HS-5 (cell line): Measurements from ENCODE around the gene LGMN.
"Not testable (repeated sequence)": the region's sequence is repeated elsewhere in the genome, so short reads cannot be mapped to it uniquely, and the experiment has no call there.

Experiments
- DNase-seq: peaks from one replicate; pipeline ENCODE4 v3.0.0-alpha.2; 2012; ENCODE audit warnings: low read depth

Gene LGMN

DNA sequence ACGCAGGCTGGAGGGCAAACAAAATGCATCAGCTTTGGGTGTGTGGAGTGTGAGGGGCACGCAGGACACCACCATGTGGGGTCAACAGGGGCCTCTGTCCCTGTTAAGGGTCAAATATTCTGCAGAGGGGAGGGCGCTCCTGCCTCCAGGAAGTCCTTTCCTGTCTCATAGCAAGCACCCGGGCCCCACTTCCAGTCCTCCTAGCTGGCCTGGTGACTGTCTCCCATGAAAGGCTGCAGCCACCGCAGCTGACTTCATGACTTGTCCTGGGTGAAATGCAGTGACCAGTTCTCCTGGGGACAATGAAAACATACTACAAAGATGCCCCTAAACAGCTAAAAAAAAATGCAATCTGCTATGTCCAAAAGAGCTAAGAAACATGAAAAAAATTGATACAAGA lies 53.6 kb downstream of the LGMN start:
- no peak for DNase-seq

GRCh38 chr14:92693998-92694795 lies 54.2 kb downstream of the LGMN start:
- DNase-seq = no peak

GRCh38 chr14:92692822-92693226 lies 55.6 kb downstream of the LGMN start:
- DNase-seq = no peak

- DNase-seq = no peak
Observed at GRCh38 chr14:92690171-92691011, 58.0 kb downstream of the LGMN start.

GRCh38 chr14:92688434-92689375 lies 59.7 kb downstream of the LGMN start:
- DNase-seq = no peak

- no peak for DNase-seq
Observed at GRCh38 chr14:92687681-92688433, 60.6 kb downstream of the LGMN start.

- no peak for DNase-seq
Observed at GRCh38 chr14:92686900-92687427, 61.5 kb downstream of the LGMN start.

GRCh38 chr14:92686411-92686899 lies 62.0 kb downstream of the LGMN start:
- DNase-seq = no peak

- DNase-seq = no peak
Observed at GRCh38 chr14:92685784-92686355, 62.6 kb downstream of the LGMN start.

GRCh38 chr14:92684801-92685560 lies 63.4 kb downstream of the LGMN start:
- no peak for DNase-seq

- DNase-seq = no peak
Observed at GRCh38 chr14:92683041-92683440, 65.4 kb downstream of the LGMN start.

DNA sequence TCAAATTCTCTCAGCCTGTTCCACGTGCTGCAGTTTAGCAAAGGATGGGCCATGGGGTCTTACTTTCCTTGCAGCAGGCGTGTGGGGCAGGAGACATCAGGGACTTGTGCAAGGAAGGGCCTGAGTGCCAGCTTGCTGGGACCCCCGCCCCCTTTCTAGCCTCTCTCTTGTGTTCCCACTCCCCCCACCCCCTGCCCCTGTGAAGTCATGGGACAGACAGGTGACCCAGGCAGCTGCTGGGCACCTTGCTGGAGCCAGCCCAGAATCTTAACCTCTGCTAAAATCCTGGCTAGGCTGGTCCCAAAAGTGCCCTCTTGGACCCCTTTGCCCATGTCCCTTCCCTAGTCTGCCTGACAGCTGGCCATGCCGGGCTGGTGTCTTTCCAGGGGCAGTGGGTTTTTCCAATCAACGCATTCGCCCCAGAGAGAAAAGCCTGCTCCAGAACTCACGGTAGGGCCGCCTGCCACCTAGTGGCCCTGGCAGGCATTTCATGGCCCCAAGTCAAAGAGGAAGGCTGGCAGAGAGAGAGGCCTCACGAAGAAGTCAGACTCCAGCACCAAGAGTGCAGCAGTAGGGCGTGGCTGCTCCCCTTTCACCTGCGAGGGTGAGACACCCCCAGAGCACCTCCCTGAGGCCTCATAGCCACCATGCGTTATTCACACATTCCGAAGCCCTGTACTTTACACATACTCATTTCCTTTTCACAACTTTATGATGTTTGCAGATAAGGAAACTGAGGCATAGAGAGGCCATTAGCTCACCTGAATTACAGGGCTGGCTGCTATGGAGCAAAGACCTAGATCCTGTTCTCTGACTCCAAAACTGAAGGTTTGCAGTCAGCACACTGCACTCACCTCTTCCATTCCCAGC lies 67.4 kb downstream of the LGMN start:
- no peak for DNase-seq

- not testable (repeated sequence) for DNase-seq
Observed at GRCh38 chr14:92680330-92680729, 68.1 kb downstream of the LGMN start.

DNA sequence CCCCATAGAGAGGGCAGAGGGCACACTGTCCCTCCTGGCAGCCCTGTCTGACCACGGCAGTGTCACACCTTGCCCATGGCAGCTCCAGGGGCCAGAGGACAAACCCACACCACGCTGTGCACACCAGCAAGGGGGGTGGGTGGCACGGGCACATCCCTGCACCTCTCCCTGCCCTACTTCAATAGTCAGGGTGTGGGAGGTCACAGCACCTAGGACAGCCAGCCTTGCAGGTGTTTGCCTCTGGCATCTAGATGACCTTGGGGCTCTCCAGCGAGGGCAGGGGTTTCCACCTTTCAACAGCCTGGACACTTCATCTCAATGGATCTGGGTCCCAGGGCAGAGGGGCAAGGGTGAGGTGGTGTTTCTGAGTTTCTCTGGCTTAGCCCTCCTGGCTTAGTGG lies 69.2 kb downstream of the LGMN start:
- no peak for DNase-seq

DNA sequence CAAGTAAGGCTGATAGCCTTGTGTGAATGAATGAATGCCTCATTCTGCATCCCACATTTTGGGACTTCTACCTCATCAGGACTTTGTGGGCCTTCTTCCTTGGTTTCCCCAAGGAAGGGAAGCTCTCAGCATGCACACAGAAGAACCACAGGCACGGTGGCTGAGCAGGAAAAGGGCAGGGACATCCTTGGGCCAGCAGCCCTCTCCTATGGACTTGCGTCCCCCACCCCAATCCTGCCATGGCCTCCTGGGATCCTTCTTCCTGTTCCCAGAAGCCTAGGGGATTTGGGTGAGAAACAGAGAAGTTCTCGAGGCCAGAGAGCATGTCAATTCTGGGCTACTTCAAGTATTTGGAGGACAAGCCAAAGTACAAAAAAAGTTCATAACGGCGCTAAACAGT lies 69.7 kb downstream of the LGMN start:
- DNase-seq = no peak

DNA sequence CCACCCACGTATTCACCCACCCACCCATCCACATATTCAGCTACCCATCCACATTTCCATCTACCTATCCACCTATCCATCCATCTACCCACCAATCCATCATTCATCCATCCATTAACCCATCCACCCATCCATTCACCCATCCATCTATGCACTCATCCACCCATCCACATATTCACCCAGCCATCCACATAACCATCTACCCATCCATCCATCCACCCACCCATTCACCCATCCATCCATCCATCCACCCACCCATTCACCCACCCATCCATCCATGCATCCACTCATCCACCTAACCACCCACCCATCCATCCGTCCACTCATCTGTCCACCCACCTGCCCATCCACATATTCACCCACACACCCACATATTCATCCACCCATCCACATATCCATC lies 70.5 kb downstream of the LGMN start:
- no peak for DNase-seq

DNA sequence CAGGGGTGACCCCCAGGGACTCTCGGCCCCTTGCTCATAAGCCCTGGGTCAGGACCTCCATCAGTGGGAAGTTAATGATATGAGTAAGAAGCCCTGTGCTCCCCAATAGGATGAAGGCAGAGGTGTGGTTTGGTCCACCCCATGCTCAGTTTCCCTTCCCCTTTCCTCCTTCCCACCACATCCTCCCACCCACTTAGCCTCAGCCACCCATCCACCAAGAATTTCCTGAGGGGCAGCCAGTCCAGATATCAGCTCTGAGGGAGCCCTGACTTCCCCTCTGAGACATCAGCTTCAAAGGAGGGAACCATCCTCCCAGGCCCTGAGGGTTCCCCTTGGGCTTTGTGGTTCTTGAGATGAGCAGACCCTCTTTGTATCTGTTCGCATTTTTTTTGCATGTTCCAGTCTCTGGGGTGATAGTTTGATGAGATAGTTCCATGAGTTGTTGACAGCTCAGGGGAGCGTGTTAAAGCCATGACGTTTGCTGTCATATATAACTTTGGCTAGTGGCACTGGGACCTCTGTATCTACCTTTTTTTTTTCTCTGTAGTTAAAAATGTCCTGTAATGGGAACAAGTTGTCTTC lies 71.2 kb downstream of the LGMN start:
- no peak for DNase-seq

DNA sequence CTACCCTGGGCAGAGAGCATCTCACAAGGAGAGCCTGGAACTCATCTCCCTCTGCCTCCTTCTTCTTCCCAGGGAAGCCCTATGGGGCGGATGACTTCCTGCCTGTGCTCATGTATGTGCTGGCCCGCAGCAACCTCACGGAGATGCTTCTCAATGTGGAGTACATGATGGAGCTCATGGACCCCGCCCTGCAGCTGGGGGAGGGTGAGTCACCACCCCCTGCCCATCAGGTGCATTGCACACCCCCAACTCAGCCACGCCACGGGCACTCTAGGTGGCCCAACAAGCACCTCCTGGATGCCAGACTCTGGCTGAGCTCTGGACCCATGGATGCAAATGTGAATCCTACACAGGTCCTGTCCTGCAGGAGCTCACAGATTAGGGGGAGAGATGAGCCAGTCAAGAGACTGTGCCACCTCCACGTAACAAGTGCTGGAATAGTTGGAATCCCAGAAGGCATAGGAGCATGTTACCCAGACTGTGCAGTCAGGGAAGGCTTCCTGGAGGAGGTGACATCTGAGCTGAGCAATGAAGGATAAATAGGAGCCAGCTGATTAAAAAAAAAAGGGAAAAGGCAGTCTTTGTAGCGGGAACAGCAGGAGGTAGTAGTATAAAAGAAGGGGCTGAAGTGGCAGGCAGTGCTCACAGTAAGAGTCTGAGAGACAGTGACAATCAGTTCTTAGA lies 71.9 kb downstream of the LGMN start:
- no peak for DNase-seq
